Breast epithelium (tissue), 4 donors: ENCODE results near the gene CMSS1. TPM values are rescaled to one million over a fixed set of nuclear protein-coding genes. Genes with fewer than 3 reads are reported as not detected.

Experiments
- DNase-seq, 2 donors: peaks; one replicate each; pipeline ENCODE4 v3.0.0-alpha.2; 2019; ENCODE audit warnings: low spot score in 2 of 2
- H3K27ac ChIP-seq, 2 donors: fragments of 200-600 bp; sonication (generic) in 1 of 2; one replicate each; pipeline ENCODE4 v1.5.1; 2016 to 2019; ENCODE audit warnings: mild to moderate bottlenecking in 1 of 2
- H3K27me3 ChIP-seq, 2 donors: fragments of 200-600 bp; sonication (generic) in 1 of 2; one replicate each; pipeline versions ENCODE4 v1.5.1 to v1.6.0; 2017 to 2019; ENCODE audit warnings: control low read depth in 1 of 2, mild to moderate bottlenecking in 1 of 2
- H3K36me3 ChIP-seq: fragments of 200-600 bp; one replicate; pipeline ENCODE4 v1.5.1; 2019
- H3K4me1 ChIP-seq, 2 donors: fragments of 200-600 bp; sonication (generic); one replicate each; pipeline ENCODE4 v1.5.1; 2016 to 2019; ENCODE audit warnings: control low read depth in 1 of 2
- H3K4me3 ChIP-seq, 3 donors: fragments of 200-600 bp; sonication (generic); 1 replicate in 2 of 3; 2 replicates in 1 of 3; pipeline ENCODE4 v1.5.1; 2016 to 2019; ENCODE audit warnings: mild to moderate bottlenecking in 3 of 3, moderate library complexity in 2 of 3
- H3K9me3 ChIP-seq, 2 donors: fragments of 200-600 bp; sonication (generic) in 1 of 2; one replicate each; pipeline ENCODE4 v1.5.1; 2016 to 2019; ENCODE audit warnings: control low read depth in 1 of 2
- POLR2A ChIP-seq: fragments of 450-650 bp; IDR thresholded peaks from one replicate; pipeline ENCODE4 v1.6.1; 2016; ENCODE audit warnings: antibody characterized with exemption, mild to moderate bottlenecking, moderate library complexity
- POLR2AphosphoS5 ChIP-seq, 3 donors: sonication (generic); formaldehyde crosslinking; IDR thresholded peaks; one replicate each; pipeline ENCODE4 v1.6.1; 2017; ENCODE audit warnings: antibody characterized with exemption in 3 of 3
- intact Hi-C: fragments of 100-400 bp; cut with DNase I; formaldehyde crosslinking; loops from one replicate; pipeline ENCODE4 v1.15.1; 2023; ENCODE audit warnings: low total_unique reads
- total RNA-seq, 3 donors: library from RNA; depleted of rRNA; stranded (reverse); fragments of >200 nt; gene quantifications; one replicate each; pipeline ENCODE4 v1.1.0, GENCODE V29; 2016
- TF ChIP-seq, protein P1 (sequence below), 3 donors: fragments of 450-650 bp; IDR thresholded peaks; one replicate each; pipeline ENCODE4 v1.5.1; 2016 to 2017; ENCODE audit warnings: antibody characterized with exemption in 3 of 3, mild to moderate bottlenecking in 3 of 3, moderate library complexity in 3 of 3

The CMSS1 gene
- total RNA-seq, 3 donors from 2014 or later = 15.5 to 35.4 (median 16.1) TPM

DNA sequence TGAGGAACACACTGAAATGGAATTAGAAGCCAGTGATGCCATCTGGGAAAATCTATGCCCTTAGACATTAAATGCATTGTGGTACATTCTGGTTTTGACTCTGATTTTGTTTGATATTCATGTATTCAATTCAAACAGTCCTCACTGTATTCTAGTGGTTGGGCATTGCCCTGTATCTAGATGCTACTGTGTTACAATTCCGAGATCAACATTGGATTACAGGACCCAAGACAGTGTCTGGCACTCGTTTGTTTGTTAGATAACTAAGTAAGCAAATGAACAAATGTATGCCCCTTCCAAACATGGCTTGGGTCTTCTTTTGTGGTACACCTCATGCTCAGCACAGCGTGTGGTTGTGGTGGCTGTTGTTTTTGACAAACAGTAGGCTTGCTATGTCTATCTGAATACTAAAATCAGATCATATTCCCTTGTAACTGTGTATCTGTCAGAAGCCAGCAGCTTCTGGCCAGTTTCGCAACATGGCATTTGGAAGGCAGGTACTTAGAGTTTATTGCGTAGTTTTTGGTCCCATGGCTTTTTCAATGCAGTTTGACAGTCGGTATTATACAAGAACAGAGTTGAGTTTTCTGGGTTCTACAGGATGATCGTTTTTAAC, 290.9 kb downstream of the CMSS1 start:
- Histone ChIP-seq H3K4me1 (no peaks in the 10 kb centered on the region), H3K27me3 (no peaks in the 10 kb centered on the region), H3K4me3 (no peak overlapping the region), H3K27ac (no peak overlapping the region), H3K9me3 (no peaks in the 10 kb centered on the region), H3K36me3 (no peaks in the 10 kb centered on the region)
- no peak for TF ChIP-seq POLR2AphosphoS5 (IDR thresholded peaks at IDR 0.05)
- TF ChIP-seq POLR2A = no peak
- TF ChIP-seq, protein P1, sequence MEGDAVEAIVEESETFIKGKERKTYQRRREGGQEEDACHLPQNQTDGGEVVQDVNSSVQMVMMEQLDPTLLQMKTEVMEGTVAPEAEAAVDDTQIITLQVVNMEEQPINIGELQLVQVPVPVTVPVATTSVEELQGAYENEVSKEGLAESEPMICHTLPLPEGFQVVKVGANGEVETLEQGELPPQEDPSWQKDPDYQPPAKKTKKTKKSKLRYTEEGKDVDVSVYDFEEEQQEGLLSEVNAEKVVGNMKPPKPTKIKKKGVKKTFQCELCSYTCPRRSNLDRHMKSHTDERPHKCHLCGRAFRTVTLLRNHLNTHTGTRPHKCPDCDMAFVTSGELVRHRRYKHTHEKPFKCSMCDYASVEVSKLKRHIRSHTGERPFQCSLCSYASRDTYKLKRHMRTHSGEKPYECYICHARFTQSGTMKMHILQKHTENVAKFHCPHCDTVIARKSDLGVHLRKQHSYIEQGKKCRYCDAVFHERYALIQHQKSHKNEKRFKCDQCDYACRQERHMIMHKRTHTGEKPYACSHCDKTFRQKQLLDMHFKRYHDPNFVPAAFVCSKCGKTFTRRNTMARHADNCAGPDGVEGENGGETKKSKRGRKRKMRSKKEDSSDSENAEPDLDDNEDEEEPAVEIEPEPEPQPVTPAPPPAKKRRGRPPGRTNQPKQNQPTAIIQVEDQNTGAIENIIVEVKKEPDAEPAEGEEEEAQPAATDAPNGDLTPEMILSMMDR (IDR thresholded peaks at IDR 0.05) = no peak
- DNase-seq = no peak
- intact Hi-C loops = no loop called here

DNA sequence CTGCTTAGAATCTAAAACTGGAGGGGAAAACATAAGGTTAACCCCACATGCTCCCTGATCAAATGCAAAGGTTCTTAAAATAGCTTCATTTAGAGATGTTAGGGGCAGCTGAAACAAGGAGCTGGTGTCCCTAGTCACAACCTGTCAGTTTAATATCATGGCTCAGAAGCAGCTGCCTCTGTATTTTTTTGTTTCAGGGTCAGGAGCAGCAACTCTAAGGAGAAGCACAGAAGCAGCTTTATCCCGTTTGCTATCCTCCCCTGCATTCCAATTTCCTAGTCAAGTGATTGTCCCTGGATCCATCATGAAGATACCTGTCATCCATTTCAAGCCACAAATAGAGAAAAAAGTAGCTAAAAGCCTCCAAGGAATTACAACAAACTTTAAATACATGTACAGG, 292.5 kb downstream of the CMSS1 start:
- no peak for TF ChIP-seq POLR2A
- TF ChIP-seq, protein P1 (IDR thresholded peaks at IDR 0.05) = no peak
- no peak for TF ChIP-seq POLR2AphosphoS5 (IDR thresholded peaks at IDR 0.05)
- Histone ChIP-seq H3K36me3 (no peaks in the 10 kb centered on the region), H3K27me3 (no peaks in the 10 kb centered on the region), H3K9me3 (no peaks in the 10 kb centered on the region), H3K4me3 (no peak overlapping the region), H3K4me1 (no peaks in the 10 kb centered on the region), H3K27ac (no peak overlapping the region)
- no peak for DNase-seq
- intact Hi-C loops = loop anchor here (5.0 kb wide), 1 partner anchor 662 kb away; no protein-coding TSS in a partner anchor

DNA sequence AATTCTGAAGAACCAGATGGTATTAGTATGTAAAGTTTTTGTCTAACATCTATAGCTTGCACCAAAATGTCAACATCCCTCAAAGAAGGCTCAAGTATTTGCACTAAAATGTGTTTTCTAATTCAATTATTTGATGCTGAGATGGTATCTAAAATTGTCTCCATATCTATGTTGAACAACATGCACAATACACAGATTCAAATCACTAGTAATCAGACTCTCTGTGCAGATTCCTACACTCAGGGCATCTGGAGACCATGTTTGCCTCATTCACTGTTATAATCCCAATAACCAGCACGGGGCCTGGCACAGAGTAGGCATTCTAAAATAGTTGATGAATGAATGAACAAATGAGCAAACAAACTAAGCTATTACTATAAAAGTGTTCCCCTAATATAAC, 294.1 kb downstream of the CMSS1 start:
- DNase-seq = no peak
- no peaks in the 10 kb centered on the region for H3K27me3 ChIP-seq
- H3K27ac ChIP-seq = no peak overlapping the region
- H3K36me3 ChIP-seq = no peaks in the 10 kb centered on the region
- intact Hi-C loops = loop anchor here (5.0 kb wide), 1 partner anchor 661 kb away; no protein-coding TSS in a partner anchor
- TF ChIP-seq, protein P1 (IDR thresholded peaks at IDR 0.05) = no peak
- TF ChIP-seq POLR2A = no peak
- TF ChIP-seq POLR2AphosphoS5 (IDR thresholded peaks at IDR 0.05) = no peak
- no peaks in the 10 kb centered on the region for H3K9me3 ChIP-seq
- H3K4me3 ChIP-seq = no peak overlapping the region
- H3K4me1 ChIP-seq = no peaks in the 10 kb centered on the region

DNA sequence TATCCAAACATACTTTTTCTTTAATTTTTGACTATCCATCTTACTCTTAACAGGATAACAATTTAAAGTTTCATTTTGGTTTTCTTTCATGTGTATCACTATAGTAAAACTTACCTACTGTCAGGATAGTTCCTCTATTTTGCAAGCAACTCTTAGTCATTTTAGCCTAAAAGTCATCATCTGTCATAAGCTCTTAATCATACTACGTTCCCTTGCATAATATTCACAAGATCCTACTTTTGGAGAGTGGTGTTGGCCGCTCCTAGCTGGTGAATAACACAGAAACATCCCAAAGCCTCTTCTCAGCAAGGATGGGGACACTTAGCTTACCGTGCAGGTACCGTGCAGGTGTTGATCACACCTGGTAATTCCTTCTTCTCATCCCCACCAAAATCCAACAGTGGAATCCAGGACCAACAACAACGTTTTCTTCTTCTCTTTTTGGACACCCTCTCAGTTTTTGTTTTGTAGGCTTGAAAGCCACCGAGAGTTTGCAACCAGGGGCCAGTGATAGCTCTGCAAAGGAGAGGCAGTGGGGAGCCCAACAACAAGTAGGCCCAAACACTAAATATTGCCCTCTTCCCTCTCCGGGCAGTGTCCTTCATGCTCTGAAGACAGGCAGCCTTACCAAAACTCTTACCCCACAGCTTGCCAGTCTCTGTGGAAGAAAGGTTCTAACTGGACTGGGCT, 296.2 kb downstream of the CMSS1 start:
- H3K36me3 ChIP-seq = no peaks in the 10 kb centered on the region
- no peak overlapping the region for H3K4me3 ChIP-seq
- no peaks in the 10 kb centered on the region for H3K4me1 ChIP-seq
- no peaks in the 10 kb centered on the region for H3K27me3 ChIP-seq
- no peak for TF ChIP-seq POLR2AphosphoS5 (IDR thresholded peaks at IDR 0.05)
- no peak for TF ChIP-seq POLR2A
- no peaks in the 10 kb centered on the region for H3K9me3 ChIP-seq
- no peak for DNase-seq
- H3K27ac ChIP-seq = no peak overlapping the region
- intact Hi-C loops = loop anchor here (5.0 kb wide), 1 partner anchor 658 kb away; no protein-coding TSS in a partner anchor

DNA sequence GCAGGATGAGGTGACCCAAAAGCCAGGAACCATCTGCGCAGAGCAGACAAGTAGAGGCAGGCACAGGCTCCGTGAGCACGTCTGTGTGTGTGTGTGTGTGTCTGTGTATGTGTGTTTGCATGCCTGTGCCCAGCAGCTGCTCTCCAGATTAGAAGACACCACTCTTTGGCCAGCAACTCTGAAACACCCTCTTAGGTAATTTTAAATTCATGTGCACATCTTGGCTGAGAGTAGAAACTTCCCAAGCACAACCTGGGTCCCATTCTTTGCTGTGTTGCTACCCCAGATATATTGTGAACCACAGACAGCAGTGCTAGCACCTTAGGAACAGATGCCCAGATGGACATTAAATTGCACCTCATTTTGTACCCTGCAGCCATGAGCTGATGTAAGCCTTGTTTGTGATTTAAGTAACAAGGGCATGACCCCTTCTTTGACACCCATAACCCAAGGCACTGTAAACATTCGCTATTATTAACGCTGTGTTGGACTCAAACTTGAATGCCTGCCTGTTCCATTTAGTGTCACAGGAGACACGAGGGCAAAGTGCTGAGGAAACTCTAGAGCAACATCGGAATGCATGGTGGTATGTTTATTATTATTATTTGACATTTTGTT, 296.9 kb downstream of the CMSS1 start, which contains the start of gene FILIP1L:
Gene FILIP1L (minus strand): TSS at position 89 of the 618 bp plus-strand sequence.
- TF ChIP-seq, protein P1 (IDR thresholded peaks at IDR 0.05) = no peak
- TF ChIP-seq POLR2AphosphoS5 (IDR thresholded peaks at IDR 0.05) (no peak), POLR2A (no peak)
- H3K36me3 ChIP-seq = no peaks in the 10 kb centered on the region
- no peaks in the 10 kb centered on the region for H3K4me1 ChIP-seq
- H3K4me3 ChIP-seq = no peak within 1 kb of the TSS
- no peaks in the 10 kb centered on the region for H3K9me3 ChIP-seq
- DNase-seq = no peak
- no peaks in the 10 kb centered on the region for H3K27me3 ChIP-seq
- intact Hi-C loops = loop anchor here (5.0 kb wide), 1 partner anchor 658 kb away; no protein-coding TSS in a partner anchor
- no peak within 1 kb of the TSS for H3K27ac ChIP-seq
